Measurements from ENCODE around the gene AKT3.

Gene AKT3

DNA sequence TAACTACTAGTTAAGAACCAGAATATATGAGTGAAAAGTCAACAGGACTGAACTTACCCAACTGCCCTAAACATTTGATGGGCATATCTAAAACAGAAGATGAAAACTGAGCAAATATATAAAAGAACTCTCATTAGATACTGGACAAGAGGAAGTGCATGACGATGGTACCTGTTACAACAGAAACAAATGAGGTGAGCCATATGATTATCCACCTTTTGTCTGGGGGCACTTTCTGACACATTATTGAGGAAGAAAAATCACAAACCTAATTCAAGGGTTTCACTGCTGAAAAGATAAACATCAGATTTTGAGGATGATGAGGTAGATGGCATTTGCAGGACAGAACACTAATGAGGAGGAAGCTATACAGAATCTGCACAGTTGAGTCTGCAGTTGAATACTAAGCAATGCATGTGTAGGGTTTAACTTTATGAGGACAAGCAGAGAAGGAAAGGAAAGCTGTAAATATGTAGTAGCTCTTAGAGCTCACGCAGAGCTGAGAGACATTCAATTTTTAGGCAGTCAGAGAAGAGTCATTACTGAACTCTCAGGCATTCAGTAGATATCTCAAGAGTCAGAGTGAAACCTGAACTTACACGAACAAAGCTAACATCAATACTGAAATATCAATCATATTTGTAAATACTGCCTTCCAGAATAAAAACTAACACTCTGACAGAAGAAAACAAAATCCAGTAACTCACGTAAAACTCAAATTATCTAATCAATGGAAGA lies 262.1 kb downstream of the AKT3 start:
- DNase-seq (ENCODE audit: low spot score): no peak
- WGBS, 2 donors (ENCODE audit: extremely low coverage in 2 of 2, insufficient read length in 2 of 2, insufficient replicate concordance in 1 of 2): no CpG with 5 or more reads among the region's 4 CpGs
- Histone ChIP-seq H3K18ac (ENCODE audit: low read length) (no peak overlapping the region), H3K9me3 (replicated peaks in 1 of 2; ENCODE audit: control insufficient read depth in 2 of 2, insufficient read depth in 1 of 2, low read depth in 1 of 2, low read length in 2 of 2) (peaks cover 0 to 37% of the 10 kb centered on the region in 2 donors), H3K4me3 (ENCODE audit: low read length in 2 of 2) (no peak overlapping the region), H4K91ac (ENCODE audit: low read depth, low read length, poor library complexity) (no peak overlapping the region), H3K4me1 (ENCODE audit: control insufficient read depth in 2 of 2, insufficient read depth in 1 of 2, low read depth in 1 of 2, low read length in 2 of 2) (no peaks in the 10 kb centered on the region), H3K36me3 (replicated peaks in 1 of 2; ENCODE audit: control insufficient read depth in 2 of 2, insufficient read depth in 2 of 2, low read length in 2 of 2) (no peaks in the 10 kb centered on the region), H2BK5ac (ENCODE audit: low read length) (no peak overlapping the region), H2AFZ (ENCODE audit: low read length) (no peak overlapping the region), H2AK5ac (ENCODE audit: low read depth, low read length) (no peak overlapping the region), H3K79me1 (ENCODE audit: low read depth, low read length) (no peaks in the 10 kb centered on the region), H3K9ac (ENCODE audit: low read depth, low read length, poor library complexity) (no peak overlapping the region), H3K14ac (ENCODE audit: low read length) (no peak overlapping the region), H3K4ac (ENCODE audit: low read length) (no peak overlapping the region), H3K27me3 (ENCODE audit: control insufficient read depth in 3 of 3, insufficient read depth in 3 of 3, low read depth in 1 of 3, low read length in 3 of 3) (no peaks in the 10 kb centered on the region), H4K8ac (ENCODE audit: low read depth, low read length) (no peak overlapping the region), H3K23ac (ENCODE audit: low read depth, low read length, poor library complexity) (no peak overlapping the region), H2BK120ac (ENCODE audit: low read depth, low read length) (no peak overlapping the region), H3K27ac (replicated peaks; ENCODE audit: low read length) (no peak overlapping the region), H2BK15ac (ENCODE audit: low read length) (no peak overlapping the region), H2BK12ac (ENCODE audit: low read length) (no peak overlapping the region), H3K4me2 (ENCODE audit: insufficient read depth, low read length, poor library complexity, severe bottlenecking) (no peak overlapping the region)

DNA sequence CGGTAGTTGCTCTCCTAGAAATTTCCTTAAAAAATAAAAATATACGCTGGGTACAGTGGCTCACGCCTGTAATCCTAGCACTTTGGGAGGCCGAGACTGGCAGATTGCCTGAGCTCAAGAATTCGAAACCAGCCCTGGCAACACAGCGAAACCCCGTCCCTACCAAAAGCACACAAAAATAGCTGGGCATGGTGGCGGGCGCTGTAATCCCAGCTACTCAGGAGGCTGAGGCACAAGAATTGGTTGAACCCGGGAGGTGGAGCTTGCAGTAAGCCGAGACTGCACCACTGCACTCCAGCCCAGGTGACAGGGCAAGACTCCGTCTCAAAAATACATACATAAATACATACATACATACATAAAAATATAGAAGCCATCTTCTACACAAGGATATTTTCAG lies 262.8 kb downstream of the AKT3 start:
- Histone ChIP-seq H3K79me1 (ENCODE audit: low read depth, low read length) (no peaks in the 10 kb centered on the region), H2BK12ac (ENCODE audit: low read length) (no peak overlapping the region), H3K4me2 (ENCODE audit: insufficient read depth, low read length, poor library complexity, severe bottlenecking) (no peak overlapping the region), H3K23ac (ENCODE audit: low read depth, low read length, poor library complexity) (no peak overlapping the region), H3K4me3 (ENCODE audit: low read length in 2 of 2) (no peak overlapping the region), H2BK5ac (ENCODE audit: low read length) (no peak overlapping the region), H3K27ac (replicated peaks; ENCODE audit: low read length) (no peak overlapping the region), H3K18ac (ENCODE audit: low read length) (no peak overlapping the region), H2AFZ (ENCODE audit: low read length) (no peak overlapping the region), H2AK5ac (ENCODE audit: low read depth, low read length) (no peak overlapping the region), H3K14ac (ENCODE audit: low read length) (no peak overlapping the region), H4K91ac (ENCODE audit: low read depth, low read length, poor library complexity) (no peak overlapping the region), H3K27me3 (ENCODE audit: control insufficient read depth in 3 of 3, insufficient read depth in 3 of 3, low read depth in 1 of 3, low read length in 3 of 3) (no peaks in the 10 kb centered on the region), H3K36me3 (replicated peaks in 1 of 2; ENCODE audit: control insufficient read depth in 2 of 2, insufficient read depth in 2 of 2, low read length in 2 of 2) (no peaks in the 10 kb centered on the region), H2BK120ac (ENCODE audit: low read depth, low read length) (no peak overlapping the region), H3K9ac (ENCODE audit: low read depth, low read length, poor library complexity) (no peak overlapping the region), H3K4me1 (ENCODE audit: control insufficient read depth in 2 of 2, insufficient read depth in 1 of 2, low read depth in 1 of 2, low read length in 2 of 2) (no peaks in the 10 kb centered on the region), H3K9me3 (replicated peaks in 1 of 2; ENCODE audit: control insufficient read depth in 2 of 2, insufficient read depth in 1 of 2, low read depth in 1 of 2, low read length in 2 of 2) (peaks cover 0 to 42% of the 10 kb centered on the region in 2 donors), H4K8ac (ENCODE audit: low read depth, low read length) (no peak overlapping the region), H3K4ac (ENCODE audit: low read length) (no peak overlapping the region), H2BK15ac (ENCODE audit: low read length) (no peak overlapping the region)
- no peak for DNase-seq (ENCODE audit: low spot score)
- WGBS, 2 donors (ENCODE audit: extremely low coverage in 2 of 2, insufficient read length in 2 of 2, insufficient replicate concordance in 1 of 2): no CpG with 5 or more reads among the region's 12 CpGs

DNA sequence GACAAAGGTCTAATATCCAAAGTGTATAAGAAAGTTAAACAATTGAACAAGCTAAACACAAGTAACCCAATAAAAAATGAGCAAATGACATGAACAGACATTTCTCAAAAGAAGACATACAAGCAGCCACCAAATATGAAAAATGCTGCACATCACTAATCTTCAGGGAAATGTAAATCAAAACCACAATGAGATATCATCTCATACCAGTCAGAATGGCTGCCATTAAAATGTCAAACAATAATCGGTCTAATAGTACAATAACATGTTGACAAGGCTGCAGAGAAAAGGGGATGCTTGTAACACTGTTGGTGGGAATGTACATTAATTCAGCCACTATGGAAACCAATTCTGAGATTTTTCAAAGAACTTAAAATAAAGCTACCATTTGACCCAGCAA lies 264.1 kb downstream of the AKT3 start:
- Histone ChIP-seq H2BK120ac (ENCODE audit: low read depth, low read length) (no peak overlapping the region), H3K36me3 (replicated peaks in 1 of 2; ENCODE audit: control insufficient read depth in 2 of 2, insufficient read depth in 2 of 2, low read length in 2 of 2) (no peaks in the 10 kb centered on the region), H2AFZ (ENCODE audit: low read length) (no peak overlapping the region), H3K4me3 (ENCODE audit: low read length in 2 of 2) (no peak overlapping the region), H3K79me1 (ENCODE audit: low read depth, low read length) (no peaks in the 10 kb centered on the region), H3K27ac (replicated peaks; ENCODE audit: low read length) (no peak overlapping the region), H3K4me2 (ENCODE audit: insufficient read depth, low read length, poor library complexity, severe bottlenecking) (no peak overlapping the region), H4K8ac (ENCODE audit: low read depth, low read length) (no peak overlapping the region), H2AK5ac (ENCODE audit: low read depth, low read length) (no peak overlapping the region), H3K9ac (ENCODE audit: low read depth, low read length, poor library complexity) (no peak overlapping the region), H3K23ac (ENCODE audit: low read depth, low read length, poor library complexity) (no peak overlapping the region), H3K4me1 (ENCODE audit: control insufficient read depth in 2 of 2, insufficient read depth in 1 of 2, low read depth in 1 of 2, low read length in 2 of 2) (no peaks in the 10 kb centered on the region), H4K91ac (ENCODE audit: low read depth, low read length, poor library complexity) (no peak overlapping the region), H2BK15ac (ENCODE audit: low read length) (no peak overlapping the region), H3K27me3 (ENCODE audit: control insufficient read depth in 3 of 3, insufficient read depth in 3 of 3, low read depth in 1 of 3, low read length in 3 of 3) (no peaks in the 10 kb centered on the region), H2BK5ac (ENCODE audit: low read length) (no peak overlapping the region), H3K4ac (ENCODE audit: low read length) (no peak overlapping the region), H3K18ac (ENCODE audit: low read length) (no peak overlapping the region), H3K9me3 (replicated peaks in 1 of 2; ENCODE audit: control insufficient read depth in 2 of 2, insufficient read depth in 1 of 2, low read depth in 1 of 2, low read length in 2 of 2) (peaks cover under 1 to 47% of the 10 kb centered on the region in 2 donors), H2BK12ac (ENCODE audit: low read length) (no peak overlapping the region), H3K14ac (ENCODE audit: low read length) (no peak overlapping the region)
- no peak for DNase-seq (ENCODE audit: low spot score)
- WGBS, 2 donors (ENCODE audit: extremely low coverage in 2 of 2, insufficient read length in 2 of 2, insufficient replicate concordance in 1 of 2): no CpG with 5 or more reads among the region's 1 CpG

DNA sequence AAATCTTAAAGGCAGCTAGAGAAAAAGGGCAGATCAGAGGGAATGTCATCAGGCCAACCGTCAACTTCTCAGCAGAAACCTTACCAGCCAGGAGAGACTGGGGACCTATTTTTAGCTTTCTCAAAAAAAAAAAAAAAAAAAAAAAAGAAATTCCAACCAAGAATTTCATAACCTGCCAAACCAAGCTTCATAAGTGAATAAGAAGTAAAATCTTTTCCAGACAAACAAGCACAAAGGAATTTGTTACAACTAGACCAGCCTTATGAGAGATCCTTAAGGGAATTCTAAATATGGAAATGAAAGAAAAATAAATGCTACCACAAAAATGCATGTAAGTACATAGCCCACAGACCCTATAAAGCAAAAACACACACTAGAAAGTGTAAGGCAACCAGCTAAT lies 267.7 kb downstream of the AKT3 start:
- Histone ChIP-seq H2BK15ac (ENCODE audit: low read length) (no peak overlapping the region), H3K18ac (ENCODE audit: low read length) (no peak overlapping the region), H3K36me3 (replicated peaks in 1 of 2; ENCODE audit: control insufficient read depth in 2 of 2, insufficient read depth in 2 of 2, low read length in 2 of 2) (peaks cover 0 to 8% of the 10 kb centered on the region in 2 donors), H3K9me3 (replicated peaks in 1 of 2; ENCODE audit: control insufficient read depth in 2 of 2, insufficient read depth in 1 of 2, low read depth in 1 of 2, low read length in 2 of 2) (peaks cover 5 to 51% of the 10 kb centered on the region in 2 donors), H3K4me1 (ENCODE audit: control insufficient read depth in 2 of 2, insufficient read depth in 1 of 2, low read depth in 1 of 2, low read length in 2 of 2) (no peaks in the 10 kb centered on the region), H2BK5ac (ENCODE audit: low read length) (no peak overlapping the region), H4K8ac (ENCODE audit: low read depth, low read length) (no peak overlapping the region), H3K4ac (ENCODE audit: low read length) (no peak overlapping the region), H2AK5ac (ENCODE audit: low read depth, low read length) (no peak overlapping the region), H3K14ac (ENCODE audit: low read length) (no peak overlapping the region), H3K23ac (ENCODE audit: low read depth, low read length, poor library complexity) (no peak overlapping the region), H3K79me1 (ENCODE audit: low read depth, low read length) (no peaks in the 10 kb centered on the region), H3K27me3 (ENCODE audit: control insufficient read depth in 3 of 3, insufficient read depth in 3 of 3, low read depth in 1 of 3, low read length in 3 of 3) (no peaks in the 10 kb centered on the region), H4K91ac (ENCODE audit: low read depth, low read length, poor library complexity) (no peak overlapping the region), H2BK12ac (ENCODE audit: low read length) (no peak overlapping the region), H3K9ac (ENCODE audit: low read depth, low read length, poor library complexity) (no peak overlapping the region), H3K4me3 (ENCODE audit: low read length in 2 of 2) (no peak overlapping the region), H2BK120ac (ENCODE audit: low read depth, low read length) (no peak overlapping the region), H3K27ac (replicated peaks; ENCODE audit: low read length) (no peak overlapping the region), H2AFZ (ENCODE audit: low read length) (no peak overlapping the region), H3K4me2 (ENCODE audit: insufficient read depth, low read length, poor library complexity, severe bottlenecking) (no peak overlapping the region)
- DNase-seq (ENCODE audit: low spot score): peak; percentile 3
- WGBS, 2 donors (ENCODE audit: extremely low coverage in 2 of 2, insufficient read length in 2 of 2, insufficient replicate concordance in 1 of 2): no CpG with 5 or more reads among the region's 1 CpG

Data from neuronal stem cell (in vitro differentiated cells).